Measurements from ENCODE around the gene ZNF775.

ZNF775 gene

DNA sequence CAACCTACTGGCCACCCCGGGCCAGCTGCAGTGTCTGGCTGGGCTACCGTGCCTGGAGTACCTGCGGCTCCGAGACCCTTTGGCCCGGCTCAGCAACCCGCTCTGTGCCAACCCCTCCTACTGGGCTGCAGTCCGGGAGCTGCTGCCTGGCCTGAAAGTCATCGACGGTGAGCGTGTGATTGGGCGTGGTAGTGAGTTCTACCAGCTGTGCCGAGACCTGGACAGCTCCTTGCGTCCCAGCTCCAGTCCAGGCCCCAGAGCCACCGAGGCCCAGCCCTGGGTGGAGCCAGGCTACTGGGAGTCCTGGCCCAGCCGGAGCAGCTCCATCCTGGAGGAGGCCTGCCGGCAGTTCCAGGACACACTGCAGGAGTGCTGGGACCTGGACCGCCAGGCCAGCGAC lies 42.0 kb upstream of the ZNF775 start:
- Histone ChIP-seq H3K4me3 (ENCODE audit: low read depth in 1 of 2, low read length in 2 of 2) (no peak overlapping the region), H3K4me1 (ENCODE audit: control insufficient read depth in 1 of 2, insufficient read depth in 2 of 2, low read length in 2 of 2) (peaks cover 18 to 22% of the 10 kb centered on the region in 2 donors), H3K36me3 (ENCODE audit: control insufficient read depth in 1 of 2, insufficient read depth in 2 of 2, low read length in 2 of 2) (peaks cover 0 to 5% of the 10 kb centered on the region in 2 donors), H3K9me3 (ENCODE audit: control insufficient read depth in 1 of 2, low read length in 2 of 2) (no peaks in the 10 kb centered on the region), H3K27ac (ENCODE audit: low read depth, low read length) (no peak overlapping the region), H3K9ac (ENCODE audit: low read depth in 1 of 2, low read length in 2 of 2) (no peak overlapping the region), H3K27me3 (ENCODE audit: control insufficient read depth in 1 of 2, insufficient read depth in 2 of 2, low read length in 2 of 2) (peaks cover 5% of the 10 kb centered on the region in 2 donors)

- Histone ChIP-seq H3K9ac (ENCODE audit: low read depth in 1 of 2, low read length in 2 of 2) (no peak overlapping the region), H3K27me3 (ENCODE audit: control insufficient read depth in 1 of 2, insufficient read depth in 2 of 2, low read length in 2 of 2) (peaks cover 5% of the 10 kb centered on the region in 2 donors), H3K36me3 (ENCODE audit: control insufficient read depth in 1 of 2, insufficient read depth in 2 of 2, low read length in 2 of 2) (peaks cover 0 to 5% of the 10 kb centered on the region in 2 donors), H3K4me1 (ENCODE audit: control insufficient read depth in 1 of 2, insufficient read depth in 2 of 2, low read length in 2 of 2) (peaks cover 18 to 22% of the 10 kb centered on the region in 2 donors), H3K9me3 (ENCODE audit: control insufficient read depth in 1 of 2, low read length in 2 of 2) (no peaks in the 10 kb centered on the region), H3K27ac (ENCODE audit: low read depth, low read length) (no peak overlapping the region), H3K4me3 (ENCODE audit: low read depth in 1 of 2, low read length in 2 of 2) (no peak overlapping the region)
These were observed 41.5 kb upstream of the ZNF775 start for GRCh38 chr7:150337659-150338081.

GRCh38 chr7:150338166-150338829 lies 40.8 kb upstream of the ZNF775 start:
- H3K4me3 ChIP-seq (ENCODE audit: low read depth in 1 of 2, low read length in 2 of 2) = no peak overlapping the region
- no peak overlapping the region for H3K27ac ChIP-seq (ENCODE audit: low read depth, low read length)
- H3K4me1 ChIP-seq (ENCODE audit: control insufficient read depth in 1 of 2, insufficient read depth in 2 of 2, low read length in 2 of 2) = peaks cover 18 to 22% of the 10 kb centered on the region in 2 donors
- peaks cover 5% of the 10 kb centered on the region in 2 donors for H3K27me3 ChIP-seq (ENCODE audit: control insufficient read depth in 1 of 2, insufficient read depth in 2 of 2, low read length in 2 of 2)
- no peaks in the 10 kb centered on the region for H3K9me3 ChIP-seq (ENCODE audit: control insufficient read depth in 1 of 2, low read length in 2 of 2)
- H3K36me3 ChIP-seq (ENCODE audit: control insufficient read depth in 1 of 2, insufficient read depth in 2 of 2, low read length in 2 of 2) = peaks cover 0 to 5% of the 10 kb centered on the region in 2 donors
- H3K9ac ChIP-seq (ENCODE audit: low read depth in 1 of 2, low read length in 2 of 2) = no peak overlapping the region

- H3K36me3 ChIP-seq (ENCODE audit: control insufficient read depth in 1 of 2, insufficient read depth in 2 of 2, low read length in 2 of 2) = peaks cover 0 to 5% of the 10 kb centered on the region in 2 donors
- peaks cover 5% of the 10 kb centered on the region in 2 donors for H3K27me3 ChIP-seq (ENCODE audit: control insufficient read depth in 1 of 2, insufficient read depth in 2 of 2, low read length in 2 of 2)
- H3K9ac ChIP-seq (ENCODE audit: low read depth in 1 of 2, low read length in 2 of 2) = no peak overlapping the region
- H3K9me3 ChIP-seq (ENCODE audit: control insufficient read depth in 1 of 2, low read length in 2 of 2) = no peaks in the 10 kb centered on the region
- H3K27ac ChIP-seq (ENCODE audit: low read depth, low read length) = no peak overlapping the region
- peak overlapping the region; percentile 50 to 67 for H3K4me3 ChIP-seq (ENCODE audit: low read depth in 1 of 2, low read length in 2 of 2)
- H3K4me1 ChIP-seq (ENCODE audit: control insufficient read depth in 1 of 2, insufficient read depth in 2 of 2, low read length in 2 of 2) = peaks cover 18 to 22% of the 10 kb centered on the region in 2 donors
These were observed 39.7 kb upstream of the ZNF775 start for GRCh38 chr7:150339409-150339809.

DNA sequence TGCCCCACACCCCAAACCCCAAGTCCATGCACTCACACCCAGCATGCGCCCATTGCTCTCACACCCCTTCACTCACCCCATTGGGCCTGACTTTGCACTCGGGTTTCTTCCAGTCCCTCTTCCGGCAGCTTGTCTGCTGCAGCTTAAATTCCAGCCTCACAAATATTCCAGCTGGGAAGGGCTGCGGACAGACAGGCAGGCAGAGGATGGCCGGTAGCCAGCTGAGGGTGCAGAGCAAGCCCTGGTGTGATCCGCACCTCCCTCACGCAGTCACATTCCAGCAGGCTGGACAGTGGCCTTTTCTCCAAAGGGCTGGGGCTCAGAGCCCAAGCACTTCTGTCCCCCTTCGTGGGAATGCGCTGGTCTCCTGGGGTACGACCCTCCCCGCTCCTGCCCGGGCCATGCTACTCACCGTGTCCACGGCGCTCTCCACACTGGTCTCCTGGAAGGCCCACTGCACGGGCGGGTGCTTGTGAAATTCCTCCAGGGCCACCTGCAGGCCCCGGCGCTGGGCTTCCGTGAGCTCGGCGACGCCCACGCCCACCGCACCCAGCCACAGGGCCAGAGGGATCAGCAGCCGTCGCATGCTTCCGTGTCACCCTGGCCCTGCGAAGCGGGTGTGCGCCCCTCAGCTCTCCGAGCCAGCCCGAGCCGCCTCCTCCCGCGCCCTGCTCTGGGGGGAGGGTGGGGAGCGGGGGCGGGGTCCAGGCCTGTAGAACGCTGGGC lies 38.9 kb upstream of the ZNF775 start:
- peak overlapping the region in 1 of 2 donors; percentile 12 for H3K9ac ChIP-seq (ENCODE audit: low read depth in 1 of 2, low read length in 2 of 2)
- H3K27me3 ChIP-seq (ENCODE audit: control insufficient read depth in 1 of 2, insufficient read depth in 2 of 2, low read length in 2 of 2) = peaks cover 5% of the 10 kb centered on the region in 2 donors
- H3K36me3 ChIP-seq (ENCODE audit: control insufficient read depth in 1 of 2, insufficient read depth in 2 of 2, low read length in 2 of 2) = peaks cover 0 to 5% of the 10 kb centered on the region in 2 donors
- H3K27ac ChIP-seq (ENCODE audit: low read depth, low read length) = peak overlapping the region; percentile 17
- H3K4me1 ChIP-seq (ENCODE audit: control insufficient read depth in 1 of 2, insufficient read depth in 2 of 2, low read length in 2 of 2) = peaks cover 15 to 22% of the 10 kb centered on the region in 2 donors
- H3K4me3 ChIP-seq (ENCODE audit: low read depth in 1 of 2, low read length in 2 of 2) = peak overlapping the region; percentile 50 to 67
- H3K9me3 ChIP-seq (ENCODE audit: control insufficient read depth in 1 of 2, low read length in 2 of 2) = no peaks in the 10 kb centered on the region

GRCh38 chr7:150340875-150341262 lies 38.3 kb upstream of the ZNF775 start:
- peak overlapping the region; percentile 20 for H3K27ac ChIP-seq (ENCODE audit: low read depth, low read length)
- no peaks in the 10 kb centered on the region for H3K9me3 ChIP-seq (ENCODE audit: control insufficient read depth in 1 of 2, low read length in 2 of 2)
- H3K4me1 ChIP-seq (ENCODE audit: control insufficient read depth in 1 of 2, insufficient read depth in 2 of 2, low read length in 2 of 2) = peaks cover 13 to 19% of the 10 kb centered on the region in 2 donors
- peaks cover 0 to 5% of the 10 kb centered on the region in 2 donors for H3K36me3 ChIP-seq (ENCODE audit: control insufficient read depth in 1 of 2, insufficient read depth in 2 of 2, low read length in 2 of 2)
- H3K9ac ChIP-seq (ENCODE audit: low read depth in 1 of 2, low read length in 2 of 2) = peak overlapping the region; percentile 12 to 38
- H3K27me3 ChIP-seq (ENCODE audit: control insufficient read depth in 1 of 2, insufficient read depth in 2 of 2, low read length in 2 of 2) = peaks cover 5% of the 10 kb centered on the region in 2 donors
- peak overlapping the region; percentile 50 to 67 for H3K4me3 ChIP-seq (ENCODE audit: low read depth in 1 of 2, low read length in 2 of 2)

GRCh38 chr7:150341263-150342120 lies 37.6 kb upstream of the ZNF775 start, which contains the start of gene RARRES2:
Gene RARRES2 (minus strand): TSS chr7:150341629. CDS start chr7:150340609, 1,020 bp downstream.
- Histone ChIP-seq H3K9ac (ENCODE audit: low read depth in 1 of 2, low read length in 2 of 2) (peak within 1 kb of the TSS; percentile 12 to 38), H3K27ac (ENCODE audit: low read depth, low read length) (peak within 1 kb of the TSS; percentile 20), H3K9me3 (ENCODE audit: control insufficient read depth in 1 of 2, low read length in 2 of 2) (no peaks in the 10 kb centered on the region), H3K36me3 (ENCODE audit: control insufficient read depth in 1 of 2, insufficient read depth in 2 of 2, low read length in 2 of 2) (peaks cover 0 to 5% of the 10 kb centered on the region in 2 donors), H3K4me1 (ENCODE audit: control insufficient read depth in 1 of 2, insufficient read depth in 2 of 2, low read length in 2 of 2) (peaks cover 13% of the 10 kb centered on the region in 2 donors), H3K4me3 (ENCODE audit: low read depth in 1 of 2, low read length in 2 of 2) (peak within 1 kb of the TSS; percentile 50 to 67), H3K27me3 (ENCODE audit: control insufficient read depth in 1 of 2, insufficient read depth in 2 of 2, low read length in 2 of 2) (peaks cover 5% of the 10 kb centered on the region in 2 donors)

DNA sequence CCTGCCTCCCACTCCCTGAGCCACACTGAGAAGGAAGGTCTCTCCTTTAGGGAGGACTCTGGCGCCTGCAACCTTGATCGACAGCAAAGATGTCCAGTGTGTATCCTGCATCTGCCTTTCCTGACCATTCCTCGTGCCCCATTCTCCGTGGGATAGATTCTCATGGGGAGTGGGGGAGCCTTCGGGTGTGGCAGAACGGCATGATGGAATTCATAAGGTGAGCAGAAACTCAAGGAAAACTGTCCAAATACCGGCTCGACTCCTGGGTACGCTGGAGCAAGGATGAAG lies 37.1 kb upstream of the ZNF775 start:
- no peak overlapping the region for H3K27ac ChIP-seq (ENCODE audit: low read depth, low read length)
- no peak overlapping the region for H3K9ac ChIP-seq (ENCODE audit: low read depth in 1 of 2, low read length in 2 of 2)
- peaks cover 5% of the 10 kb centered on the region in 2 donors for H3K27me3 ChIP-seq (ENCODE audit: control insufficient read depth in 1 of 2, insufficient read depth in 2 of 2, low read length in 2 of 2)

GRCh38 chr7:150343225-150343624 lies 35.9 kb upstream of the ZNF775 start:
- Histone ChIP-seq H3K27ac (ENCODE audit: low read depth, low read length) (no peak overlapping the region), H3K9ac (ENCODE audit: low read depth in 1 of 2, low read length in 2 of 2) (no peak overlapping the region), H3K27me3 (ENCODE audit: control insufficient read depth in 1 of 2, insufficient read depth in 2 of 2, low read length in 2 of 2) (peaks cover 5% of the 10 kb centered on the region in 2 donors), H3K4me3 (ENCODE audit: low read depth in 1 of 2, low read length in 2 of 2) (no peak overlapping the region), H3K4me1 (ENCODE audit: control insufficient read depth in 1 of 2, insufficient read depth in 2 of 2, low read length in 2 of 2) (peaks cover 12 to 13% of the 10 kb centered on the region in 2 donors), H3K9me3 (ENCODE audit: control insufficient read depth in 1 of 2, low read length in 2 of 2) (no peaks in the 10 kb centered on the region), H3K36me3 (ENCODE audit: control insufficient read depth in 1 of 2, insufficient read depth in 2 of 2, low read length in 2 of 2) (no peaks in the 10 kb centered on the region)

More for the DNA sequence above, 37.1 kb upstream of the ZNF775 start:
- peaks cover 12 to 13% of the 10 kb centered on the region in 2 donors for H3K4me1 ChIP-seq (ENCODE audit: control insufficient read depth in 1 of 2, insufficient read depth in 2 of 2, low read length in 2 of 2)
- H3K4me3 ChIP-seq (ENCODE audit: low read depth in 1 of 2, low read length in 2 of 2) = no peak overlapping the region
- H3K9me3 ChIP-seq (ENCODE audit: control insufficient read depth in 1 of 2, low read length in 2 of 2) = no peaks in the 10 kb centered on the region
- peaks cover 0 to 5% of the 10 kb centered on the region in 2 donors for H3K36me3 ChIP-seq (ENCODE audit: control insufficient read depth in 1 of 2, insufficient read depth in 2 of 2, low read length in 2 of 2)
